NAMALWA (cell line): Measurements from ENCODE around the gene SLC2A6.

Experiments
- DNase-seq: peaks from one replicate; pipeline ENCODE4 v3.0.0-alpha.2; 2015; ENCODE audit warnings: low spot score

Gene SLC2A6

DNA sequence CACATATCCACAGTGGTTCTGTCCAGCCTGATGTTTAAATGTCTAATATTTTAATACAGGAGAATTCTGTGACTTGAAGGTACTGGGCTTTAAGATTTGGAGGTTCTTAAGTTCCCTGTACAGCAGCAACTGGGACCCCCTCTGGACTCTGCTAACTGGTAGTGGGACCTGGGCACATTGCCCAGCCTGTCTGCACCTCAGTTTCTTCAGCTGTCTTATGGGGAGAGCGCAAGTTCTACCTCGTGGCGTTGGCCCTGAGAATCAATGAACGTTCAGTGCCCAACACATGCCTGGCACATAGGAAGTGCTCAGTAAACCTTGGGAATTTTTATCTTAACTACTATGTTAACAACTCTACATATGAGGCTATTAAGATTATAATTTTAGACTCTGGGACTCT lies 1.4 kb downstream of the SLC2A6 start:
- DNase-seq: no peak

GRCh38 chr9:133476941-133477340 lies 2.0 kb downstream of the SLC2A6 start:
- DNase-seq: no peak

- no peak for DNase-seq
Measured at GRCh38 chr9:133476036-133476931, 2.6 kb downstream of the SLC2A6 start.

GRCh38 chr9:133475292-133476012 lies 3.4 kb downstream of the SLC2A6 start:
- DNase-seq: no peak

- no peak for DNase-seq
Measured at GRCh38 chr9:133474853-133475252, 4.0 kb downstream of the SLC2A6 start.

DNA sequence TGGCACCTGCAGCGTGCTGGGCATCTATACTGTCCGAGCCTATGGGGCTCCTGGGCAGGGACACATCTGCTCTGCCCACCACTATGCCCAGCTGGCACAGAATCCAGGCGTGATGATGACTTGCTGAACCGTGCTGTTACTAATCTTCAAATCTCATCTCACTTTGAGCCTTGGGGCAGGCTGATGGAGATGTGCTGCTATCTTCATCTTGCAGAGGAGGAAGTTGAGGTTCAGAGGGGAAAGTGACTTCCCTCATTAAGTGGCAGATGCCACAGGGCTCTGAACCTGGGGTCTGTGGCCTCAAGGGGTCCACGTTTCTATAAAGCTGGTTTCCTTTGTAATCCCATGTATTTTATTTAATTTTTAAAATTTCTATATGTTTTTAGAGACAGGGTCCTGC lies 4.7 kb downstream of the SLC2A6 start:
- no peak for DNase-seq

DNA sequence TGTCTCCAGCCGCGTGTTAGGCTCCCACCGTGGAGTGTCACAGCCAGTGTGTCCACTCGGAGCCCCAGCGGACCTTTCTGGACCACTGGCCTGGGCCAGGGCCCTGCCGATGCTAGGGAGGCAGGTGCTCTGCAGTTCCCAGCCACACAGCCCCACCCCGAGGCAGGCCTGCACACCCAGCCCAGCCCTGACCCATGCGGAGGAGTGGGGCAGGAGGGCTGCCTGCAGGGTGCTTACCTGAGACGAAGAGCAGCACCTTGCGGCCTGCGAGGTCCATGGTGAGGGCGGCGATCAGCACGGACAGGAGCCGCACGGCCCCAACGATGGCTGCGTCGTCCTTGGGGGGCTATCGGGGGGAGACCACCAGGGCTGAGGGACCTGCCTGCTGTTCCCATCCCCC lies 5.2 kb downstream of the SLC2A6 start:
- DNase-seq: no peak

DNA sequence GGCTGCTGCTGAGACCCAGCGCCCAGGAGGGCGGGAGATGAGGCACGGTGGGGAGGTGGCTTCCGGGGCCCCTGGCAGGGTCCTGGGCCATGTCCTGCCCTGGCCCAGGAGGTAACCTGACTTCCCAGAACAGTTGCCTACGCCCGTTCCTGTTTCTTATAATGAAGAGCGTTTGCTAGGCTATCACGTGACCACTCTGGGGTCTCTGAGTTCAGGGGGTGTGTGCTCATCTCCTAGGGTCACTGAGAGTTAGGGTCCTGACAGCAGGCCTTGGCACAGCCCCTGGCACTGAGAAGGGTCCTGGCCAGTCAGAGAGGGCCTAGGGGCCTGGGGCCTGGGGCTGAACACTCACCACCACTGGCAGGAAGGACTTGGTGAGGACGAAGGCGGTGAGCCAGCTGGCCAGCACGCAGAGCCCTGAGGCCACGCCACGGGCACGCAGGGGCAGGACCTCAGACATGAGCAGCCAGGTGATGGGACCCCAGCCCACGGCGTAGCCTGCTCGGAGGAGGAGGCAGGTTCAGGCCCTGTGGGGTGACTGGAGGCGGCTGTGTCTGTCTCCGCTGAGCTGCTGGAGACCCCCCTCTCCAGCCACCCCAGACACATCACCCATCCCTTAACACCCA lies 6.0 kb downstream of the SLC2A6 start:
- no peak for DNase-seq

DNA sequence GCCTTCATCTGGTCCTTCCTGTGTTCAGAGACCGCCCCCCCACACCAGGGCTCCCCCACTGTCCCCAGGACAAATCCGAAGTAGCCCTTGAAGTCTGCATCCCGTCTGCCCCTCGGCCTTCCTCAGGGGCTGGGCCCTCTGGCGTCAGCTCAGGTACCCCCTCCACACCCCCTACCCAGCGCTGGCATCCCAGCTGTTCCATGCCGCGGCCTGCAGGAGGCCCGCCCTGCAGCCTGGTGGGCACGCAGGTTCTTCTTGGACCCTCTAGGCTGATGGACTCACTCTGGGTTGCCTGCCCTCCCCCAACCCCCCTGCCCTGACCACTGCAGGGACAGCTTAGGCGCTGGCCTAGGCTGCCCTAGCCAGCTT lies 6.6 kb downstream of the SLC2A6 start:
- no peak for DNase-seq

DNA sequence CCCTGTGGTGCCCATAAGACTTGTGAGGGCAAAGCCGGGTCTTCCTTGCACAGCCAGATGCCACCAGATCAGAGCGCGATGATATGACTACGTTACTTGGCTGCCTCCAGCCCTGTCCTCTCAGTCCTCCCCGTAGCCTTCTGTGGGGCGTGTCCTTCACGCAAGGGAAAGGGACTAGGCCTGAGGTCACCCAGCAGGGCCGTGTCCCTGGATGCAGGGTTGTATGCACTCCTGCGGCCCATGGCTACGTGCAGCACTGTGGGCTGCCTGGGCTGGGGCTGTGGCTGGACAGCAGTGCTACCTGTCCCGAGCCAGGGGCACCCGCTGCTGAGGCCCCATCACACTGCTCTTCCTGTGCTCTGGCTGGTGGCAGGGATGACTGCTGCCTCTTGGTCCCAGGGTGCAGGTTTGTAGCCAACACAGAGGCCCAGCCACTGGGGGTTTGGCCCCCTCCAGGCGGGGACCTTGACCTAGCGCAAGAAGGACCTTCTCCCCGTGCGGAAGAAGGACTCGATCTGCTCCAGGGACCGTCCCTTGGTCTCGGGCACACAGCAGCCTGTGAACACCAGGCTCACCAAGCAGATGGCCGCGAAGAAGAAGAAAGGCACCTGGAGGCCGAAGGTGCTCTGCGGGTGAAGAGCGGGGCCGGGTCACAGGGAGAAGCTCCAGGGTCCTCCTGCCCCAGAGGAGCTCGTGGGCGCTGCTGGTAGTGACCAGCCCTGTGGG lies 7.2 kb downstream of the SLC2A6 start:
- DNase-seq: no peak

- no peak for DNase-seq
Measured at GRCh38 chr9:133470988-133471387, 7.9 kb downstream of the SLC2A6 start.

- DNase-seq: no peak
Measured at GRCh38 chr9:133470427-133470924, 8.4 kb downstream of the SLC2A6 start.

DNA sequence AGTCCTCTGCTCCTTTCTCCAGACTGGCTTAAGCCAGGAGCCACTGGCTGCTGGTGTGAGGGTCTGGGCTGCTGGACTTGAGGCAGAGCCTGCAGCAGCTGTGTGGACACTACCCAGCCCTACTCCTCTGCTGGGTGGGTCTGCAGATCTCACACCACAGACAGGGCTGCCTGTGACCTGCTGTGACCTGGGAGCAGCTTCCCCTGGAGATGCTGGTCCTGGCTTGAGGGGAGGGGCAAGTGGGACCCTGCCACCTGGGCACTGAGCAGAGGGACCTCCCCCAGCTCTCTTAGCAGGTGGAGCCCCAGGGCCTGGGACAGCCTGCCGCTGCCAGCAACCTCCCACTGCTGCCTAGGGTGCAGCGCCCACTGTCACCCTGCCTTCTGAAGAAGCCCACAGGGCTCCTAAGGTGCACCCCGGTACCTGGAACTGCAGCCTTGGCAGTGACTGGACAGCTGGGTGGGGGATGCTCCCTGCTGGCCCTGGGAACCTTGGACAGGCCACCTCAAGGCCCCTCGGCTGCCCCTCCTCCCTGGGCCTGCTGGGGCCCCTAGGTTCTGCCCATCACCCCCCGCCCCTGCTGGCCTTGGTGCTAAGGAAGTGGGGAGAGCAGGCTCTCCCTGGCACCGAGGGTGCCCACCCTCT lies 10.0 kb downstream of the SLC2A6 start:
- no peak for DNase-seq

DNA sequence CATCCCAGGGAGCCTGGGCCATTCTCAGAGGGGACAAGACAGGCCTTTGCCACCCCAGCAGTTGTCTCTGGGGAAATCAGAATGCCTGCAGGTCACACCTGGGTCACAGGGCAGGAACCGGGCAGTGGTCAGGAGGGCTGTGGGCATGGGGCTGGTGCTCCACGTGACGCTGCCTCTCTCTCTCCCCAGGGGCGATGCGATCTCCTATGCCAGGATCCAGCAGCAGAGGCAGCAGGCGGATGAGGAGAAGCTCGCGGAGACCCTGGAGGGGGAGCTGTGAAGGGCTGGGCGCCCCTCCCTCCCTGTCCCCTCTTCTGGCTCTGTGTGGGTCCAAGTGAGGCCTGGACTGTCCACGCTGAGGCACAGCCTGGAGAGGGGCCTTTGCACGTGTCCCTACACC lies 10.5 kb downstream of the SLC2A6 start:
- no peak for DNase-seq

DNA sequence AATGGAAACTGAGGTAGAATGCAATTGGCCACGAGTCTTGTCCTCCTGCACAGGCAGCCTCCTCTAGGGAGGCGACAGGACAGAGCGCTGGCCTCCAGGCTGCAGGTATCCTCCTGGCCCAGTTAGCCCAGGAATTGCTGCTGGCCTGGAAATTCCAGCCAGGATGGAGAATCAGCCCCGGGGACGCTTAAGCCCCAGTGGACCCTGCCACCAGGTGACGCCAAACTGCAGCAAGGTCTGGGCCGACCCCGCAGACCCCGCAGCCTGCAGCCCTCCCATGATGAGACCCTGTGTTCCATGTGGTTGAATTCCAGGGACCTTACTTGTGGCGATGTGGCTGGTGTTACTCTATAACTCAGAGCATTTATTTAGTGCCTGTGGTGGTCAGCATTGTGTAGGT lies 11.8 kb downstream of the SLC2A6 start:
- no peak for DNase-seq

DNA sequence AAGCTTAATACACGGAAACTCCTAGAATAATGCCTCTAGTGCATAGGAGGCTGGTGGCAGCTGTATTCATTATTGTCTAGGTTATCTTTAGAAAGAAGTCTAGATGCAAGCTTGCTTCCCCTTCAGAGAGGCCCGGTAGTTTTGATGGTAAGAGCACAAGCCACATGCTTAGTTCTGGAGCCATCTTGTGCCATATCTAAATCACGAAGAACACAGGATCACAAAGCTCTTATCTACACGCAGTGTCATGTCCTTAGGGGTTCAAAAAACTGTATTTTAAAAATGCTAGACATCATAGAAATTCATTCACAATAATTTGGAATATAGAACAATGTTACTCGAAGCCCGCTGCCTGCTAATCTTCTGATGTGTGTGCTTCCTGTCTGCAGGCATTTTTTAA lies 12.9 kb downstream of the SLC2A6 start:
- DNase-seq: no peak

- DNase-seq: no peak
Measured at GRCh38 chr9:133464638-133465037, 14.3 kb downstream of the SLC2A6 start.

DNA sequence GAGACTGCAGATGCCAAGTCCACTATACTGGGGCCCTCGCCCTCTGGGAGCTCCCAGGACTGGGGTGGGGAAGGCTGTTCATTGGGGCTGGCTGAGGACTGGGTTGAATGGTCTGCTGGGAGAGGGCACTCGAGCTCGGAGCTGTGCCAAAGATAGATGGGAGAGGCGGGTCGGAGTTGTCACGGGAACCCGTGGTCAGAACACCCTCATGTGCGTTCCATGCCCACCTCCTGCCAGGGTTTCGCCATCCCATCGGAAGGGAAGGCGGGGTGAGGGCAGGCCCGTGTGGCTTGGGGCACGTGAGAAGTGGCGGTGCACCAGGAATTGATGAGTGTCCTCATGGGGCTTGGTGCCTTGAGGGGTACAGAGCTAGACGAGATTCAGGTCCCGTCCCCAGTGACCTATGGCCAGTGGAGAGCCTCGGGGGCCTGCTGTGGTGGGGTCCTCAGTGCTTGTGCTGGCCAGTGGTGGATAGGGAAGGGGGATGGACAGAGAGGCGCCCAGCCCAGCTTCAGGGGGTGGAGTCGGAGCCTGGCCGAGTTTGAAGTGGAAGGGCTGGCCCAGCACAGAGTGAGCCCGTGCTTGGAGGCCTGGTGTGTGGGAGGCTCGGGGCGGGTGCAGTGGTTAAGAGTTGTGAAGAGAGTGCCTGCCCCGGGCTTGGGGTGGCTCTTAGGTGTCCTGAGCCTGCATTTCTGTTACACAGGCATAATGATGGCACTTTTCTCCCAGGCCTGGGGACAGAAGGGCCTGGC lies 14.9 kb downstream of the SLC2A6 start:
- DNase-seq: no peak

GRCh38 chr9:133463234-133463863 lies 15.6 kb downstream of the SLC2A6 start:
- DNase-seq: no peak

GRCh38 chr9:133461975-133462374 lies 16.9 kb downstream of the SLC2A6 start:
- DNase-seq: no peak
